ENCODE data around the gene ZSWIM5.

The ZSWIM5 gene

GRCh38 chr1:45011837-45012638, 194.4 kb downstream of the ZSWIM5 start, which contains the start of gene UROD:
Gene UROD (plus strand): TSS chr1:45012254. CDS start chr1:45012266, 12 bp downstream.
- H3K9me3 ChIP-seq (replicated peaks in 1 of 11): no peaks in the 10 kb centered on the region
- H3K27me3 ChIP-seq: no peaks in the 10 kb centered on the region
- H3K27ac ChIP-seq: peak within 1 kb of the TSS; percentile 69 to 81 (median 75)
- H4K20me1 ChIP-seq: peaks cover 0 to 22% (median 9%) of the 10 kb centered on the region in 11 experiments; a peak in 9 of 22 replicates
- TF ChIP-seq Cebpa-rat (IDR thresholded peaks at IDR 0.05): no peak
- H3K4me1 ChIP-seq: peaks cover 30 to 43% (median 35%) of the 10 kb centered on the region in 10 experiments
- peak within 1 kb of the TSS; percentile 91 to 99 (median 97) for H3K4me2 ChIP-seq
- peaks cover 30 to 50% (median 39%) of the 10 kb centered on the region in 11 experiments for H3K36me3 ChIP-seq
- H3K9ac ChIP-seq: peak within 1 kb of the TSS; percentile 76 to 88 (median 85)
- H3K4me3 ChIP-seq: peak within 1 kb of the TSS; percentile 73 to 99 (median 94)

GRCh38 chr1:45010855-45011811, 195.3 kb downstream of the ZSWIM5 start, which contains the start of gene HECTD3:
Gene HECTD3 (minus strand): TSS chr1:45011324. CDS start chr1:45011257, 67 bp downstream.
- peaks cover 30 to 43% (median 35%) of the 10 kb centered on the region in 10 experiments for H3K4me1 ChIP-seq
- peak within 1 kb of the TSS; percentile 69 to 81 (median 75) for H3K27ac ChIP-seq
- peak within 1 kb of the TSS; percentile 91 to 99 (median 97) for H3K4me2 ChIP-seq
- peak within 1 kb of the TSS; percentile 73 to 99 (median 94) for H3K4me3 ChIP-seq
- H4K20me1 ChIP-seq: peaks cover 0 to 22% (median 9%) of the 10 kb centered on the region in 11 experiments; a peak in 9 of 22 replicates
- no peaks in the 10 kb centered on the region for H3K9me3 ChIP-seq (replicated peaks in 1 of 11)
- peaks cover 39 to 59% (median 48%) of the 10 kb centered on the region in 11 experiments for H3K36me3 ChIP-seq
- peak within 1 kb of the TSS; percentile 76 to 88 (median 85) for H3K9ac ChIP-seq
- TF ChIP-seq Cebpa-rat (IDR thresholded peaks at IDR 0.05): no peak
- H3K27me3 ChIP-seq: no peaks in the 10 kb centered on the region

DNA sequence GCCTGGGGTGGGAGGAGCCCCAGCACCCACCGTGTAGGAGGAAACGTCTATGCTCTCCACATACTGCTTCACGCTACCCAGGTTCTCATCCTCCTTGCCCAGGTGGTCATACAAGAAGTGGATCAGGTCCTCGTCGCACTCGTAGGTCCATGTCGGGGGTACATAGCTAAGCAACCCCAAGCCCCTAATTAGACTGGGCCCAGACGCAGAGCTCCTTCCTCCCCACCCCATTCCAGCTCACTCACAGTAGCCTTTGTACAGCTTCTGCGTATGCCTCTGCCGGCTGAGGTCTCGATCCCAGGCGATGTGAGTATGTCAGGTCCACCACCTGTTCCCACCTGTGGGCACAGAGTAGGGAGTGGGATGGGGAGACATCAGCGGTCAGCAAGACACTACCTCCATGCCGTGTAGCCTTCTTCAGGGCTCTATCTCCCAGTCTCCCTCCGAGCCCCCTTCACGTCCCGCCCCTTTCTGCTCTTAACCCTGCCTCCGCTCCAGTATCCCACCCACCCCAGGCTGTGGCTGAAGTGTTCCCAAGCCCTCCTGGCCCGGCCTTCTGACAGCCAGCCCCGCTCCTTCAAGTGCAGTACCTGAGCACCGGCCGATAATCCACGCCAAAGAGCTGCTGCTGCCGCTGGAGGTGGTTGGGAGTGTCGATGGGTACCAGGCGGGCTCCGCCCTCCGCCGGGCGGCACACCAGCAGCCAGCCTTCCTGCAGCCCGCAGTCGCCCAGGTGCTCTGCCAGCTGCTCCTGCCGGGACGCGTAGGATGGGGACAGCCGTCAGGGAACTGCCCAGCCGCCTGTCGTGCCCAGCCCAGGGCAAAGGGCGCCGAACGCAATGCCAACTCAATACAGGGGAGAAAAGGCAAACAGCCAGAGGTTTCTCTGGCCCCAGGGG, 196.2 kb downstream of the ZSWIM5 start:
- Histone ChIP-seq H3K4me2 (peak overlapping the region; percentile 91 to 99 (median 97)), H3K4me1 (peaks cover 30 to 43% (median 35%) of the 10 kb centered on the region in 10 experiments), H3K9ac (peak overlapping the region; percentile 76 to 88 (median 85)), H3K27ac (peak overlapping the region; percentile 21 to 78 (median 72); a peak in 20 of 22 replicates), H3K36me3 (peaks cover 46 to 63% (median 50%) of the 10 kb centered on the region in 11 experiments), H3K9me3 (replicated peaks in 1 of 11) (no peaks in the 10 kb centered on the region), H4K20me1 (peaks cover 0 to 22% (median 9%) of the 10 kb centered on the region in 11 experiments; a peak in 9 of 22 replicates), H3K4me3 (peak overlapping the region; percentile 73 to 99 (median 94)), H3K27me3 (no peaks in the 10 kb centered on the region)
- no peak for TF ChIP-seq Cebpa-rat (IDR thresholded peaks at IDR 0.05)

- H3K4me1 ChIP-seq: peaks cover 30 to 38% (median 34%) of the 10 kb centered on the region in 10 experiments
- H4K20me1 ChIP-seq: peaks cover 0 to 22% (median 9%) of the 10 kb centered on the region in 11 experiments; a peak in 9 of 22 replicates
- H3K4me2 ChIP-seq: peak overlapping the region; percentile 91 to 99 (median 97)
- H3K36me3 ChIP-seq: peaks cover 49 to 65% (median 52%) of the 10 kb centered on the region in 11 experiments
- H3K9ac ChIP-seq: peak overlapping the region in 10 of 11 experiments; percentile 76 to 88 (median 85); a peak in 16 of 22 replicates
- no peak for TF ChIP-seq Cebpa-rat (IDR thresholded peaks at IDR 0.05)
- no peak overlapping the region for H3K27ac ChIP-seq
- peak overlapping the region in 7 of 10 experiments; percentile 87 to 99 (median 96); a peak in 13 of 20 replicates for H3K4me3 ChIP-seq
- no peaks in the 10 kb centered on the region for H3K27me3 ChIP-seq
- H3K9me3 ChIP-seq (replicated peaks in 1 of 11): no peaks in the 10 kb centered on the region
Observed at GRCh38 chr1:45009296-45009865, 197.0 kb downstream of the ZSWIM5 start.

- H3K27ac ChIP-seq: no peak overlapping the region
- H3K4me3 ChIP-seq: no peak overlapping the region
- no peak overlapping the region; a peak in 2 of 22 replicates for H3K9ac ChIP-seq
- H4K20me1 ChIP-seq: peaks cover 0 to 26% (median 9%) of the 10 kb centered on the region in 11 experiments; a peak in 9 of 22 replicates
- TF ChIP-seq Cebpa-rat (IDR thresholded peaks at IDR 0.05): no peak
- peaks cover 25 to 29% (median 28%) of the 10 kb centered on the region in 10 experiments for H3K4me1 ChIP-seq
- no peaks in the 10 kb centered on the region for H3K9me3 ChIP-seq (replicated peaks in 1 of 11)
- peaks cover 56 to 66% (median 60%) of the 10 kb centered on the region in 11 experiments for H3K36me3 ChIP-seq
- H3K27me3 ChIP-seq: no peaks in the 10 kb centered on the region
- no peak overlapping the region for H3K4me2 ChIP-seq
Observed at GRCh38 chr1:45008516-45008915, 197.9 kb downstream of the ZSWIM5 start.

DNA sequence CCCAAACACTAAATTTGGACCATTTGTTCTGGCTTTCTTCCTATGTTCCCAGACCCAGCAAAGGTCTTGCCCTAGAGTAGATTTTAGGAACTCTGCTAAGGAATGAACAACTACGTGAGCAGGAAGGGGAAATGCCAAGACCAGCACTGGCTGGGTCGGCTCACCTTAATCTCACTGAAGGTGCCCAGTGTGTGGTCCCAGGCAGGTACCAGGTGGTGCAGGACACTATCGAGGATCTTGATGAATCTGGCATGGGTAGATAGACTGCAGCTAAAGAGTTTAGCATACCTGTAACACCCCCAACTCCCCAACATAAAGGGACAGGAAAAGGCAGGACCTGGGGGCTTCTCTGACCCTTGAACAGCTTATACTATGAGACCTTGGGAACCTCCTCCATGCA, 198.3 kb downstream of the ZSWIM5 start:
- Histone ChIP-seq H4K20me1 (peaks cover 0 to 26% (median 9%) of the 10 kb centered on the region in 11 experiments; a peak in 9 of 22 replicates), H3K4me1 (peaks cover 21 to 25% (median 23%) of the 10 kb centered on the region in 10 experiments), H3K27me3 (no peaks in the 10 kb centered on the region), H3K9me3 (replicated peaks in 1 of 11) (no peaks in the 10 kb centered on the region), H3K27ac (no peak overlapping the region), H3K9ac (peak overlapping the region in 1 of 11 experiments; percentile 41; a peak in 1 of 22 replicates), H3K36me3 (peaks cover 60 to 68% (median 64%) of the 10 kb centered on the region in 11 experiments), H3K4me3 (no peak overlapping the region), H3K4me2 (no peak overlapping the region)
- TF ChIP-seq Cebpa-rat (IDR thresholded peaks at IDR 0.05): no peak

DNA sequence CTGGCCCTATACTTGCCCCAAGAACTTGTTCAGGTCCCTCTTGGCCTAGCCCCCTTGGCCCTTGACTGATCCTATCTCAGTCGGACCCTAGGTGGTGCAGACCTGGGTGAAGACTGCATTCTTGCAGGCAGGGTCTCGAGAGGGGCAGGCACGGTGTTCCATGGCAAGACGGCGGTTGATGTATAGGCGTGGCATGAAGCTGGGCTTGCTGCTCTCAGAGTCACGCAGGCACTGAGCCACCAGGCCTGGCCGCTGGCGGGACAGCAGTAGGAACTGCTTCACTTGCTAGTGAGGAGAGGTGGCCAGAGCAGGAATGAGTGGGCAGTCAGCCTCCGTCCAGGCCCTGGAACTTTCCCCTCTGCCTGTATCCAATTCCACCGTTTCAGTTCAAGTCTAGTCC, 199.1 kb downstream of the ZSWIM5 start:
- TF ChIP-seq Cebpa-rat (IDR thresholded peaks at IDR 0.05): no peak
- H3K36me3 ChIP-seq: peaks cover 67 to 76% (median 72%) of the 10 kb centered on the region in 11 experiments

More for the DNA sequence above, 199.1 kb downstream of the ZSWIM5 start:
- Histone ChIP-seq H4K20me1 (peaks cover 0 to 26% (median 9%) of the 10 kb centered on the region in 11 experiments; a peak in 9 of 22 replicates), H3K4me1 (peaks cover 15 to 22% (median 17%) of the 10 kb centered on the region in 10 experiments), H3K9ac (no peak overlapping the region), H3K27me3 (no peaks in the 10 kb centered on the region), H3K4me3 (no peak overlapping the region), H3K9me3 (replicated peaks in 1 of 11) (no peaks in the 10 kb centered on the region), H3K27ac (no peak overlapping the region), H3K4me2 (no peak overlapping the region)

All from BLaER1 treated with 17β-estradiol and CSF1 and Interleukin-3, amounts not matched to agents 10 nM and 100 nM (cell line).